CD14-positive monocyte (primary cell): Measurements from ENCODE around the gene DDX52. TPM values are rescaled to one million over a fixed set of nuclear protein-coding genes. Genes with fewer than 3 reads are reported as not detected.

ENCODE experiments used
- DNase-seq, 3 donors: peaks; one replicate each; pipeline ENCODE4 v3.0.0-alpha.2; 2011 to 2022
- H2AFZ ChIP-seq: 2 replicates; pipeline ENCODE4 v1.6.0; 2012; ENCODE audit warnings: mild to moderate bottlenecking, low read depth, low read length, inconsistent platforms; ENCODE audit not compliant: insufficient read depth, poor library complexity, severe bottlenecking
- H3K27ac ChIP-seq, 2 donors: 1 replicate in 1 of 2; 2 replicates in 1 of 2; pipeline ENCODE4 v1.5.1; 2012 to 2013; ENCODE audit warnings: low read length in 2 of 2, control low read depth in 1 of 2, inconsistent platforms in 1 of 2, low read depth in 1 of 2, mild to moderate bottlenecking in 1 of 2
- H3K27me3 ChIP-seq, 2 donors: one replicate each; pipeline versions ENCODE4 v1.6.0 to v1.6.1; 2011 to 2013; ENCODE audit warnings: low read length in 2 of 2; ENCODE audit not compliant: control insufficient read depth in 2 of 2, insufficient read depth in 2 of 2
- H3K36me3 ChIP-seq, 2 donors: replicated peaks in 1 of 2; 1 replicate in 1 of 2; 2 replicates in 1 of 2; pipeline versions ENCODE4 v1.5.1 to v1.6.1; 2012 to 2013; ENCODE audit warnings: low read length in 2 of 2, control low read depth in 1 of 2, inconsistent platforms in 1 of 2, mild to moderate bottlenecking in 1 of 2; ENCODE audit not compliant: insufficient read depth in 2 of 2, control insufficient read depth in 1 of 2
- H3K4me1 ChIP-seq, 2 donors: 1 replicate in 1 of 2; 2 replicates in 1 of 2; pipeline versions ENCODE4 v1.5.1 to v1.6.1; 2012 to 2013; ENCODE audit warnings: low read length in 2 of 2, control low read depth in 1 of 2, inconsistent platforms in 1 of 2, mild to moderate bottlenecking in 1 of 2, moderate library complexity in 1 of 2; ENCODE audit not compliant: insufficient read depth in 2 of 2, control insufficient read depth in 1 of 2
- H3K4me2 ChIP-seq: replicated peaks from 2 replicates; pipeline ENCODE3; 2012; ENCODE audit warnings: low read length, moderate library complexity, mild to moderate bottlenecking; ENCODE audit not compliant: poor library complexity, severe bottlenecking; ENCODE audit errors: extremely low read depth
- H3K4me3 ChIP-seq, 3 experiments: fragments of 200-600 bp in 1 of 3; sonication (generic) in 1 of 3; replicated peaks in 1 of 3; 1 replicate in 2 of 3; 2 replicates in 1 of 3; pipeline ENCODE4 v1.5.1; 2011 to 2013; ENCODE audit warnings: low read length in 3 of 3, mild to moderate bottlenecking in 3 of 3, control low read depth in 2 of 3, low read depth in 2 of 3, inconsistent platforms in 1 of 3, moderate library complexity in 1 of 3
- H3K79me2 ChIP-seq: 2 replicates; pipeline ENCODE4 v1.6.0; 2012; ENCODE audit warnings: mild to moderate bottlenecking, control low read depth, inconsistent platforms, low read length, moderate library complexity; ENCODE audit not compliant: insufficient read depth
- H3K9ac ChIP-seq: 2 replicates; pipeline ENCODE4 v1.6.0; 2017; ENCODE audit warnings: low read length, mild to moderate bottlenecking; ENCODE audit not compliant: insufficient read depth, poor library complexity, severe bottlenecking
- H3K9me3 ChIP-seq, 2 donors: replicated peaks in 1 of 2; 1 replicate in 1 of 2; 2 replicates in 1 of 2; pipeline versions ENCODE4 v1.5.1 to v1.6.1; 2012 to 2013; ENCODE audit warnings: low read length in 2 of 2, control low read depth in 1 of 2; ENCODE audit not compliant: control insufficient read depth in 1 of 2, insufficient read depth in 1 of 2
- H4K20me1 ChIP-seq: 2 replicates; pipeline ENCODE4 v1.6.0; 2012; ENCODE audit warnings: mild to moderate bottlenecking, low read length, control low read depth, moderate library complexity; ENCODE audit not compliant: insufficient read depth
- H3K27ac Mint-ChIP-seq, 7 donors: one replicate each; pipeline ENCODE4 v1.8.0; 2020; ENCODE audit warnings: mild to moderate bottlenecking in 7 of 7, mixed read lengths in 7 of 7, moderate library complexity in 6 of 7, inconsistent platforms in 2 of 7
- H3K27me3 Mint-ChIP-seq, 3 donors: one replicate each; pipeline ENCODE4 v1.8.0; 2021 to 2022; ENCODE audit warnings: low read depth in 3 of 3, mild to moderate bottlenecking in 3 of 3, mixed read lengths in 3 of 3, moderate library complexity in 3 of 3, inconsistent platforms in 1 of 3
- H3K36me3 Mint-ChIP-seq, 2 donors: one replicate each; pipeline ENCODE4 v1.8.0; 2020; ENCODE audit warnings: mixed read lengths in 2 of 2, inconsistent platforms in 1 of 2, mild to moderate bottlenecking in 1 of 2
- H3K4me1 Mint-ChIP-seq: one replicate; pipeline ENCODE4 v1.8.0; 2020; ENCODE audit warnings: mild to moderate bottlenecking, mixed read lengths
- H3K4me3 Mint-ChIP-seq, 2 donors: one replicate each; pipeline ENCODE4 v1.8.0; 2020; ENCODE audit warnings: mild to moderate bottlenecking in 2 of 2, mixed read lengths in 2 of 2, moderate library complexity in 1 of 2
- H3K9me3 Mint-ChIP-seq, 7 donors: one replicate each; pipeline ENCODE4 v1.8.0; 2020 to 2022; ENCODE audit warnings: mixed read lengths in 7 of 7, mild to moderate bottlenecking in 6 of 7, moderate library complexity in 6 of 7, inconsistent platforms in 2 of 7
- WGBS: methylation state at CpG from one replicate; pipeline ENCODE4 v1.1.5; 2013; ENCODE audit warnings: missing lambda C conversion rate; ENCODE audit not compliant: insufficient coverage; 5-methylcytosine and 5-hydroxymethylcytosine counted together
- intact Hi-C, 2 donors: fragments of 100-400 bp; cut with micrococcal nuclease; formaldehyde crosslinking; loops; one replicate each; pipeline versions ENCODE4 v1.15.0 to v1.15.1; 2023
- polyA plus RNA-seq, 3 donors: library from polyadenylated mRNA; depleted of rRNA in 1 of 3; unstranded in 2 of 3; stranded (reverse) in 1 of 3; fragments of 300-500 nt in 2 of 3; fragments of >200 nt in 1 of 3; fragmentation: Illumina TruSeq in 2 of 3; gene quantifications; 1 replicate in 2 of 3; 2 replicates in 1 of 3; pipeline ENCODE4 v1.2.3, GENCODE V29; 2012 to 2021
- TF ChIP-seq, protein P1 (sequence below): fragments of 200-600 bp; IDR thresholded peaks from one replicate; pipeline ENCODE4 v1.8.0; 2022; ENCODE audit warnings: antibody characterized with exemption, mild to moderate bottlenecking

Gene DDX52
- polyA plus RNA-seq, 3 donors: 6.4 to 11.3 (median 8.8) TPM

DNA sequence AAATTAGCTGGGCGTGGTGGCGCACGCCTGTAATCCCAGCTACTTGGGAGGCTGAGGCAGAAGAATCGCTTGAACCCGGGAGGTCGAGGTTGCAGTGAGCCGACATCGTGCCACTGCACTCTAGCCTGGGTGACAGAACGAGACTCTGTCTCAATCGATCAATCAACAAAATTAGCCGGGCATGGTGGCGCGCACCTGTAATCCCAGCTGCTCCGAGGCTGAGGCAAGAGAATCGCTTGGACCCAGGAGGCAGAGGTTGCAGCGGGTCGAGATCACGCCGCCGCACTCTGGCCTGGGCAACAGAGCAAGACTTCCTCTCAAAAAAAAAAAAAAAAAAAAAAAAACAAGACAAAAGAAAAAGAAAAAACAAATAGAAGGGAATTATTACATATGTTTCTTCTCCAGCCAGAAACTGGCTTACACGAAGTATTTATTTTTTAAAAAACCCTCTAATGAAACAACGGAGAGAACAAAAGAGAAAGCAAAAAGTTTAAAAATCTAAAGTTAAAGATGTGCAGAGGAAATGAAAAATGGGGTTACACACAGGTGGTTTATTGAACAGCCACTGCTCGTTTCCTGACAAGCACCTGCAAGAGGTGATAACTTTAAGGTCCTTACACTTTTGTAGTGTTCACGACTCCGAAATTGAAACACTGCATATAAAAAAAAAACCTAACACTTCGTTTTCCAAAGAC lies 35.5 kb downstream of the DDX52 start:
- H3K27me3 Mint-ChIP-seq: no peaks in the 10 kb centered on the region
- H3K79me2 ChIP-seq: peaks cover 63% of the 10 kb centered on the region

DNA sequence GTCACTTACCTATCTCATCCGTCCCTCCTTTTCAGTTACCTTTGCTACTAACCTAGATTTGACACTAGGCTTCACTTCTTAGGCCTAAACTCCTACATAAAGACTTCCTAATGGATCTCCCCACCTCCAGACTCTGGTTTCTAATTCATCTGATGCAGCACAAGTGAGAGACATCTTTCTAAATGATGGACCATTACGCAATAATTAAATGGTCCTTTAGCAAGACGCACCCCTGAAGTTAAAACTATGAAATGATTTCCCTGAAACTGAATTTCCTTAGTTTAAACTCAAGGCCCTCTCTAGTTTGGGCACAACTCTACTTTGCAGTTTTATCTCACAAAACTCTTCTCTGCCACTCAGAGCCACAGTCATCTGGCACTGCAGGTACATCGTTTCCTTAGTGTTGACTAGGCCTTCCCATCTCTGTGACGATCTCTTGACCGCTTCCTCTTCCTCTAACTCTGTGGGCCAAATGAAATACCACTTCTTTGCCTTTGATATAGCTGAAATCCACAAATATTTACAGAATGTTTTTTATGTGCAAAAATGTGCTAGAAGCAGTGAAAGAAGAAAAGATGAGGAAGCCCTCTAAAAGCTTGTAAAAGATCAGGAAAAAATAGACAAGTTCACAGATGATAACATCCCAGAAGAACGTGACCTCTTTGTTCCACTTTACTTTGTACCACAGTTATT lies 37.3 kb downstream of the DDX52 start:
- DNase-seq: peak; percentile 9 to 31 (median 15)
- WGBS: 40% methylated on average over 5 of the region's 7 CpGs
- peaks cover 24 to 39% of the 10 kb centered on the region in 2 donors for H3K4me1 ChIP-seq
- peaks cover 67% of the 10 kb centered on the region for H4K20me1 ChIP-seq
- no peaks in the 10 kb centered on the region for H3K27me3 ChIP-seq
- Mint-ChIP-seq H3K4me3 (no peak overlapping the region), H3K27me3 (peaks cover 0 to 1% (median 0%) of the 10 kb centered on the region in 3 donors), H3K27ac (peak overlapping the region; percentile 3 to 85 (median 27)), H3K9me3 (no peaks in the 10 kb centered on the region), H3K36me3 (peaks cover 6 to 9% of the 10 kb centered on the region in 2 donors), H3K4me1 (peaks cover 34% of the 10 kb centered on the region)
- no peak overlapping the region for H3K4me3 ChIP-seq
- intact Hi-C loops: no loop called here
- H3K9me3 ChIP-seq: no peaks in the 10 kb centered on the region
- H3K36me3 ChIP-seq: peaks cover 0 to 20% of the 10 kb centered on the region in 2 donors
- no peak overlapping the region for H2AFZ ChIP-seq
- peaks cover 77% of the 10 kb centered on the region for H3K79me2 ChIP-seq
- peak overlapping the region; percentile 22 for H3K4me2 ChIP-seq
- H3K27ac ChIP-seq: peak overlapping the region in 1 of 2 donors; percentile 56
- no peak overlapping the region for H3K9ac ChIP-seq
- TF ChIP-seq, protein P1, sequence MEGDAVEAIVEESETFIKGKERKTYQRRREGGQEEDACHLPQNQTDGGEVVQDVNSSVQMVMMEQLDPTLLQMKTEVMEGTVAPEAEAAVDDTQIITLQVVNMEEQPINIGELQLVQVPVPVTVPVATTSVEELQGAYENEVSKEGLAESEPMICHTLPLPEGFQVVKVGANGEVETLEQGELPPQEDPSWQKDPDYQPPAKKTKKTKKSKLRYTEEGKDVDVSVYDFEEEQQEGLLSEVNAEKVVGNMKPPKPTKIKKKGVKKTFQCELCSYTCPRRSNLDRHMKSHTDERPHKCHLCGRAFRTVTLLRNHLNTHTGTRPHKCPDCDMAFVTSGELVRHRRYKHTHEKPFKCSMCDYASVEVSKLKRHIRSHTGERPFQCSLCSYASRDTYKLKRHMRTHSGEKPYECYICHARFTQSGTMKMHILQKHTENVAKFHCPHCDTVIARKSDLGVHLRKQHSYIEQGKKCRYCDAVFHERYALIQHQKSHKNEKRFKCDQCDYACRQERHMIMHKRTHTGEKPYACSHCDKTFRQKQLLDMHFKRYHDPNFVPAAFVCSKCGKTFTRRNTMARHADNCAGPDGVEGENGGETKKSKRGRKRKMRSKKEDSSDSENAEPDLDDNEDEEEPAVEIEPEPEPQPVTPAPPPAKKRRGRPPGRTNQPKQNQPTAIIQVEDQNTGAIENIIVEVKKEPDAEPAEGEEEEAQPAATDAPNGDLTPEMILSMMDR: no peak

More for the DNA sequence above, 35.5 kb downstream of the DDX52 start:
- Histone ChIP-seq H3K27ac (peak overlapping the region in 1 of 2 donors; percentile 86), H3K4me3 (peak overlapping the region; percentile 86 to 95 (median 94)), H3K4me2 (peak overlapping the region; percentile 87), H4K20me1 (peaks cover 49% of the 10 kb centered on the region), H3K36me3 (peaks cover 3 to 28% of the 10 kb centered on the region in 2 donors), H2AFZ (peak overlapping the region; percentile 94), H3K9ac (no peak overlapping the region), H3K4me1 (peaks cover 24 to 39% of the 10 kb centered on the region in 2 donors), H3K27me3 (no peaks in the 10 kb centered on the region), H3K9me3 (no peaks in the 10 kb centered on the region)
- DNase-seq: no peak
- Mint-ChIP-seq H3K4me1 (peaks cover 34% of the 10 kb centered on the region), H3K4me3 (peak overlapping the region; percentile 88 to 91), H3K36me3 (peaks cover 7 to 11% of the 10 kb centered on the region in 2 donors), H3K27ac (peak overlapping the region in 3 of 7 donors; percentile 76 to 92 (median 82)), H3K9me3 (no peaks in the 10 kb centered on the region)
- intact Hi-C loops: no loop called here
- TF ChIP-seq, protein P1: no peak
- 98% methylated on average over 11 of the region's 26 CpGs for WGBS
